OCI-LY1 (cell line): ENCODE results near the gene ZNF362.

ENCODE experiments used
- H2AFZ ChIP-seq: fragments of 200-600 bp; sonication (generic), shearing (Covaris generic); 2 replicates; pipeline ENCODE4 v1.6.0; 2014; ENCODE audit warnings: antibody characterized with exemption, mild to moderate bottlenecking, low read length
- H3F3A ChIP-seq: fragments of 200-600 bp; sonication (generic), shearing (Covaris generic); 2 replicates; pipeline ENCODE4 v1.6.0; 2014; ENCODE audit warnings: mild to moderate bottlenecking, antibody characterized with exemption, low read length, moderate library complexity; ENCODE audit not compliant: insufficient read depth
- H3K27ac ChIP-seq: fragments of 200-600 bp; sonication (generic); 2 replicates; pipeline ENCODE4 v1.5.1; 2014; ENCODE audit warnings: low read length, mixed run types, mild to moderate bottlenecking, low read depth; ENCODE audit not compliant: poor library complexity, severe bottlenecking
- H3K27me3 ChIP-seq: fragments of 200-600 bp; sonication (generic); 2 replicates; pipeline ENCODE4 v1.6.0; 2014; ENCODE audit warnings: antibody characterized with exemption, mild to moderate bottlenecking, low read length, moderate library complexity; ENCODE audit not compliant: insufficient read depth
- H3K36me3 ChIP-seq: fragments of 200-600 bp; sonication (generic); 2 replicates; pipeline ENCODE4 v1.6.1; 2014; ENCODE audit warnings: mild to moderate bottlenecking, antibody characterized with exemption, low read length, moderate library complexity, mixed read lengths; ENCODE audit not compliant: insufficient read depth
- H3K4me1 ChIP-seq: fragments of 200-600 bp; sonication (generic); 2 replicates; pipeline ENCODE4 v1.5.1; 2014; ENCODE audit warnings: mild to moderate bottlenecking, low read length, moderate library complexity; ENCODE audit not compliant: insufficient read depth, severe bottlenecking
- H3K4me2 ChIP-seq: fragments of 200-600 bp; sonication (generic), shearing (Covaris generic); 2 replicates; pipeline ENCODE4 v1.6.1; 2014; ENCODE audit warnings: low read length
- H3K4me3 ChIP-seq: fragments of 200-600 bp; sonication (generic); 2 replicates; pipeline ENCODE4 v1.5.1; 2014; ENCODE audit warnings: low read length, low read depth, mild to moderate bottlenecking, mixed read lengths; ENCODE audit not compliant: poor library complexity, severe bottlenecking
- H3K79me2 ChIP-seq: fragments of 200-600 bp; shearing (Covaris generic); 2 replicates; pipeline ENCODE4 v1.6.1; 2016; ENCODE audit warnings: mixed run types, low read length, mixed read lengths; ENCODE audit not compliant: insufficient read depth
- H3K9ac ChIP-seq: fragments of 200-600 bp; sonication (generic), shearing (Covaris generic); 2 replicates; pipeline ENCODE4 v1.6.1; 2014; ENCODE audit warnings: mild to moderate bottlenecking, low read length, mixed read lengths
- H3K9me2 ChIP-seq: fragments of 200-600 bp; sonication (generic), shearing (Covaris generic); 2 replicates; pipeline ENCODE4 v1.6.1; 2014; ENCODE audit warnings: low read depth, mild to moderate bottlenecking, low read length, mixed read lengths
- H3K9me3 ChIP-seq: fragments of 200-600 bp; shearing (Covaris generic); 2 replicates; pipeline ENCODE4 v1.6.1; 2014; ENCODE audit warnings: low read length, mixed read lengths
- H4K20me1 ChIP-seq: fragments of 200-600 bp; sonication (generic), shearing (Covaris generic); 2 replicates; pipeline ENCODE4 v1.6.0; 2016; ENCODE audit warnings: mild to moderate bottlenecking, low read length; ENCODE audit not compliant: insufficient read depth
- CTCF ChIP-seq: fragments of 200-600 bp; sonication (generic), shearing (Covaris generic); IDR thresholded peaks from 2 replicates; pipeline ENCODE4 v1.5.1; 2017; ENCODE audit warnings: mild to moderate bottlenecking, antibody characterized with exemption, low read length, moderate library complexity, mixed read lengths
- EZH2 ChIP-seq: fragments of 200-600 bp; sonication (generic), shearing (Covaris generic); IDR thresholded peaks from 2 replicates; pipeline ENCODE4 v1.8.0; 2017; ENCODE audit warnings: borderline replicate concordance, mixed run types, mild to moderate bottlenecking, antibody characterized with exemption, low read length, moderate library complexity, mixed read lengths

ZNF362 gene

GRCh38 chr1:33317946-33318345 is 61.7 kb downstream of the ZNF362 start:
- Histone ChIP-seq H3K36me3 (no peaks in the 10 kb centered on the region), H4K20me1 (no peaks in the 10 kb centered on the region), H2AFZ (no peak overlapping the region), H3K79me2 (no peaks in the 10 kb centered on the region), H3K27me3 (no peaks in the 10 kb centered on the region), H3K4me3 (no peak overlapping the region), H3K9me3 (no peaks in the 10 kb centered on the region), H3K27ac (no peak overlapping the region), H3K9ac (no peak overlapping the region), H3K9me2 (no peaks in the 10 kb centered on the region), H3K4me2 (no peak overlapping the region), H3F3A (no peaks in the 10 kb centered on the region), H3K4me1 (peaks cover 4% of the 10 kb centered on the region)
- TF ChIP-seq EZH2: no peak
- no peak for TF ChIP-seq CTCF

DNA sequence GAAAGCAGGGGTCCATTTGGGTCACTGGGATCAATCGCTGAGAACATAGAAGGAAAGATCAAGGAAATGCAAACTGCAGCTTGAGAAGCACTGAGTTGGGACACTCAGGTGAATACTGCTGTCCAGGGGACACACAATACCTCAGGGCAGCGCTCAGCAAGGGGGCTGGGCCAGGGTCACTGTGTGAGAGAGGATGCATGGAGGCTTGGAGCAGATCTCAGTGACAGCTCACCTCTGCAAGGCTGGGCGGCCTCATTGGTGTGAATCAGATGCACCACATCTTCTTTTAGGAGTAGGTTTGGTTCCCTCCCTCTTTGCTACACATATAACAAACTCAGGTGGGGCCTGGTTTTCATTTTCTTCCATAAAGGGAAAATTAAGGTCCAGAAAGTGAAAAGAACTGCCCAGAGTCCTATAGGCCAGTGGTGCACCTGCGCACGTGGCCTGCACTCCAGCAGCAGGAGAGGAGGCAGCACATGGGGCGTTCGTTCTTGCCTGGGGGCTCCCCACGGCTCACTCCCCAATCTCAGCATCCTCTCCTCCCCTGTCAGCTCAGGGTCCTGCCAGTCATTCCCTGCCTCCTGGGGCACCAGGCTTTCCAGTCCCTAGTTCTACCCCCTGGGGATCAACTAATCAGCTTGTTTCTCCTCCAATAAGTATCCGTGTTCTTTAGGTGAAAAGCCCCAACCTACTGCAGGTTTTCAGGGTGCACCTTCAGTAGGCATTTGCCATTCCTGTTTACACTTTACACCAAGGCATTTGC is 63.1 kb downstream of the ZNF362 start:
- Histone ChIP-seq H3K27me3 (no peaks in the 10 kb centered on the region), H3K4me2 (no peak overlapping the region), H2AFZ (no peak overlapping the region), H3K4me3 (no peak overlapping the region), H3K27ac (no peak overlapping the region), H3K9ac (no peak overlapping the region), H3K4me1 (peaks cover 7% of the 10 kb centered on the region), H3K9me2 (no peaks in the 10 kb centered on the region), H3K79me2 (no peaks in the 10 kb centered on the region), H3F3A (no peaks in the 10 kb centered on the region), H3K36me3 (0 out of 2 replicates have a peak, but pooled peaks cover 4% of the 10 kb centered on the region), H3K9me3 (no peaks in the 10 kb centered on the region), H4K20me1 (no peaks in the 10 kb centered on the region)
- TF ChIP-seq CTCF (no peak), EZH2 (no peak)

GRCh38 chr1:33319949-33320618 is 63.8 kb downstream of the ZNF362 start:
- no peak overlapping the region for H3K9ac ChIP-seq
- H3K27me3 ChIP-seq: no peaks in the 10 kb centered on the region

More at GRCh38 chr1:33319949-33320618, 63.8 kb downstream of the ZNF362 start:
- Histone ChIP-seq H3K36me3 (peaks cover 8% of the 10 kb centered on the region; the same call in 1 of the 2 replicates), H3F3A (no peaks in the 10 kb centered on the region), H2AFZ (no peak overlapping the region), H4K20me1 (no peaks in the 10 kb centered on the region), H3K79me2 (no peaks in the 10 kb centered on the region), H3K27ac (no peak overlapping the region), H3K4me2 (no peak overlapping the region), H3K9me3 (no peaks in the 10 kb centered on the region), H3K9me2 (no peaks in the 10 kb centered on the region), H3K4me3 (no peak overlapping the region), H3K4me1 (peaks cover 7% of the 10 kb centered on the region)
- TF ChIP-seq CTCF (no peak), EZH2 (no peak)
